SK-N-SH (cell line): Measurements from ENCODE around the gene CHID1.

ENCODE experiments used
- EZH2phosphoT487 ChIP-seq: fragments of 200-600 bp; sonication (generic); IDR thresholded peaks from 2 replicates; pipeline ENCODE4 v1.6.1; 2017; ENCODE audit warnings: low read depth, mixed run types, mild to moderate bottlenecking, antibody characterized with exemption, moderate library complexity, borderline replicate concordance
- NRF1 ChIP-seq: IDR thresholded peaks from 2 replicates; pipeline ENCODE4 v1.6.1; 2012; ENCODE audit warnings: low read depth, mild to moderate bottlenecking, low read length
- RAD21 ChIP-seq: IDR thresholded peaks from 2 replicates; pipeline ENCODE4 v1.6.1; 2012; ENCODE audit warnings: mild to moderate bottlenecking, low read length
- RCOR1 ChIP-seq: fragments of 150-350 bp; IDR thresholded peaks from 2 replicates; pipeline ENCODE4 v1.6.1; 2017; ENCODE audit warnings: antibody characterized with exemption, low read length
- RFX5 ChIP-seq: IDR thresholded peaks from 2 replicates; pipeline ENCODE4 v1.6.1; 2012; ENCODE audit warnings: mild to moderate bottlenecking, improper control_type of control experiment, low read length
- SIN3A ChIP-seq: IDR thresholded peaks from 2 replicates; pipeline ENCODE4 v1.6.1; 2012; ENCODE audit warnings: low read depth, mild to moderate bottlenecking, low read length, moderate library complexity, borderline replicate concordance
- SMC3 ChIP-seq: IDR thresholded peaks from 2 replicates; pipeline ENCODE4 v1.6.1; 2012; ENCODE audit warnings: low read depth, low read length, improper control_type of control experiment
- TF ChIP-seq, protein P1 (sequence below): IDR thresholded peaks from 2 replicates; pipeline ENCODE4; 2012
- TF ChIP-seq, protein P2 (sequence below): fragments of 200-600 bp; sonication (generic); IDR thresholded peaks from 2 replicates; pipeline ENCODE4 v1.6.1; 2017; ENCODE audit warnings: antibody characterized with exemption, mild to moderate bottlenecking, moderate library complexity
- TF ChIP-seq, protein P3 (sequence below): IDR thresholded peaks from 2 replicates; pipeline ENCODE4 v1.6.1; 2012; ENCODE audit warnings: mild to moderate bottlenecking, low read depth, low read length, moderate library complexity

DNA sequence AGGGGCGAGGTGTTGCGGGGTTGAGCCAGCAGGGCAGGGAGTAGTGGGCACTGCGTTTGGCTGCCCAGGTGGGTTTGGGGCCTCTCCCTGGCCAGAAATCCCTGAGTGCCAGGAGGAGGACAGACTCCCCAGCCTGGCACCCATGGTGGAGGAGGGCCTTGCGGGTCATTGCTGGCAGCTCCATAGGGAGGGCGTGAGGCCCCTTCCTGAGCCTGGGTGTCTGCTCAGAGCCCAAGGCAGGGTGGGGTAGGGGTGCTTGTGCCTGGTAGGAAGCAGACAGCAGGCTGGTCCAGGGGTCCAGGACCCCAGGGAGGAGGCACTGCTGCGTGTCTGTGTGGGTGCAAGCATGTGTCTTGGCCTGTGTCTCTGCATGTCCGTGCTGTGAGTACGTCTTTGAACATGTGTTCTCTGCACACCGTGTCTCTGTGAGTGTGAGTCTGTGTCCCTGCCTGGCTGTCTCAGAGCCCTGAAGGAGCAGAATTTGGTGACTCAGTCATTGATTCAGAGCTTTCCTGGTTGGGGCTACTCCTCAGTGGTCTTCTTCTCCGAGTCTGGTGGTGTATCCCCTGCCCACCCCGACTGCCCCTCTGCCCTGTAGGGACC, 64.0 kb downstream of the CHID1 start:
- no peak for TF ChIP-seq SIN3A
- no peak for TF ChIP-seq RAD21
- TF ChIP-seq, protein P1, sequence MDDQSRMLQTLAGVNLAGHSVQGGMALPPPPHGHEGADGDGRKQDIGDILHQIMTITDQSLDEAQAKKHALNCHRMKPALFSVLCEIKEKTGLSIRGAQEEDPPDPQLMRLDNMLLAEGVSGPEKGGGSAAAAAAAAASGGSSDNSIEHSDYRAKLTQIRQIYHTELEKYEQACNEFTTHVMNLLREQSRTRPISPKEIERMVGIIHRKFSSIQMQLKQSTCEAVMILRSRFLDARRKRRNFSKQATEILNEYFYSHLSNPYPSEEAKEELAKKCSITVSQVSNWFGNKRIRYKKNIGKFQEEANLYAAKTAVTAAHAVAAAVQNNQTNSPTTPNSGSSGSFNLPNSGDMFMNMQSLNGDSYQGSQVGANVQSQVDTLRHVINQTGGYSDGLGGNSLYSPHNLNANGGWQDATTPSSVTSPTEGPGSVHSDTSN, result no peak
- TF ChIP-seq SMC3, result no peak
- no peak for TF ChIP-seq RCOR1
- TF ChIP-seq, protein P2, sequence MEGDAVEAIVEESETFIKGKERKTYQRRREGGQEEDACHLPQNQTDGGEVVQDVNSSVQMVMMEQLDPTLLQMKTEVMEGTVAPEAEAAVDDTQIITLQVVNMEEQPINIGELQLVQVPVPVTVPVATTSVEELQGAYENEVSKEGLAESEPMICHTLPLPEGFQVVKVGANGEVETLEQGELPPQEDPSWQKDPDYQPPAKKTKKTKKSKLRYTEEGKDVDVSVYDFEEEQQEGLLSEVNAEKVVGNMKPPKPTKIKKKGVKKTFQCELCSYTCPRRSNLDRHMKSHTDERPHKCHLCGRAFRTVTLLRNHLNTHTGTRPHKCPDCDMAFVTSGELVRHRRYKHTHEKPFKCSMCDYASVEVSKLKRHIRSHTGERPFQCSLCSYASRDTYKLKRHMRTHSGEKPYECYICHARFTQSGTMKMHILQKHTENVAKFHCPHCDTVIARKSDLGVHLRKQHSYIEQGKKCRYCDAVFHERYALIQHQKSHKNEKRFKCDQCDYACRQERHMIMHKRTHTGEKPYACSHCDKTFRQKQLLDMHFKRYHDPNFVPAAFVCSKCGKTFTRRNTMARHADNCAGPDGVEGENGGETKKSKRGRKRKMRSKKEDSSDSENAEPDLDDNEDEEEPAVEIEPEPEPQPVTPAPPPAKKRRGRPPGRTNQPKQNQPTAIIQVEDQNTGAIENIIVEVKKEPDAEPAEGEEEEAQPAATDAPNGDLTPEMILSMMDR, result no peak
- TF ChIP-seq EZH2phosphoT487, result no peak
- TF ChIP-seq, protein P3, sequence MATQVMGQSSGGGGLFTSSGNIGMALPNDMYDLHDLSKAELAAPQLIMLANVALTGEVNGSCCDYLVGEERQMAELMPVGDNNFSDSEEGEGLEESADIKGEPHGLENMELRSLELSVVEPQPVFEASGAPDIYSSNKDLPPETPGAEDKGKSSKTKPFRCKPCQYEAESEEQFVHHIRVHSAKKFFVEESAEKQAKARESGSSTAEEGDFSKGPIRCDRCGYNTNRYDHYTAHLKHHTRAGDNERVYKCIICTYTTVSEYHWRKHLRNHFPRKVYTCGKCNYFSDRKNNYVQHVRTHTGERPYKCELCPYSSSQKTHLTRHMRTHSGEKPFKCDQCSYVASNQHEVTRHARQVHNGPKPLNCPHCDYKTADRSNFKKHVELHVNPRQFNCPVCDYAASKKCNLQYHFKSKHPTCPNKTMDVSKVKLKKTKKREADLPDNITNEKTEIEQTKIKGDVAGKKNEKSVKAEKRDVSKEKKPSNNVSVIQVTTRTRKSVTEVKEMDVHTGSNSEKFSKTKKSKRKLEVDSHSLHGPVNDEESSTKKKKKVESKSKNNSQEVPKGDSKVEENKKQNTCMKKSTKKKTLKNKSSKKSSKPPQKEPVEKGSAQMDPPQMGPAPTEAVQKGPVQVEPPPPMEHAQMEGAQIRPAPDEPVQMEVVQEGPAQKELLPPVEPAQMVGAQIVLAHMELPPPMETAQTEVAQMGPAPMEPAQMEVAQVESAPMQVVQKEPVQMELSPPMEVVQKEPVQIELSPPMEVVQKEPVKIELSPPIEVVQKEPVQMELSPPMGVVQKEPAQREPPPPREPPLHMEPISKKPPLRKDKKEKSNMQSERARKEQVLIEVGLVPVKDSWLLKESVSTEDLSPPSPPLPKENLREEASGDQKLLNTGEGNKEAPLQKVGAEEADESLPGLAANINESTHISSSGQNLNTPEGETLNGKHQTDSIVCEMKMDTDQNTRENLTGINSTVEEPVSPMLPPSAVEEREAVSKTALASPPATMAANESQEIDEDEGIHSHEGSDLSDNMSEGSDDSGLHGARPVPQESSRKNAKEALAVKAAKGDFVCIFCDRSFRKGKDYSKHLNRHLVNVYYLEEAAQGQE, result no peak
- TF ChIP-seq RFX5, result no peak
- TF ChIP-seq NRF1, result no peak
